Psoas muscle (tissue), 8 donors: ENCODE measurements around the gene NIFK. TPM values are rescaled to one million over a fixed set of nuclear protein-coding genes. Genes with fewer than 3 reads are reported as not detected.
A peak's percentile ranks its signal among the peaks of the same experiment; 100 is the strongest.

Experiments
- ATAC-seq, 4 donors: fragments of 200-7000 bp; cut with Tn5 transposase; one replicate each; pipeline ENCODE4 v1.9.1; 2020; ENCODE audit warnings: moderate library complexity in 3 of 4, mild to moderate bottlenecking in 2 of 4
- DNase-seq, 2 donors: peaks; one replicate each; pipeline ENCODE4 v3.0.0-alpha.2; 2020
- H3K27ac ChIP-seq: fragments of 200-600 bp; one replicate; pipeline ENCODE4 v1.8.0; 2022
- H3K27me3 ChIP-seq, 3 donors: fragments of 200-600 bp in 1 of 3; one replicate each; pipeline versions ENCODE4 v1.6.1 to v1.8.0; 2013 to 2022; ENCODE audit warnings: low read length in 2 of 3, mild to moderate bottlenecking in 2 of 3, moderate library complexity in 1 of 3; ENCODE audit not compliant: insufficient read depth in 3 of 3
- H3K36me3 ChIP-seq, 2 donors: fragments of 200-600 bp in 1 of 2; one replicate each; pipeline versions ENCODE4 v1.6.1 to v1.8.0; 2013 to 2022; ENCODE audit warnings: low read depth in 1 of 2, mild to moderate bottlenecking in 1 of 2, moderate library complexity in 1 of 2; ENCODE audit not compliant: insufficient read depth in 1 of 2
- H3K4me1 ChIP-seq: fragments of 200-600 bp; one replicate; pipeline ENCODE4 v1.8.0; 2022
- H3K4me3 ChIP-seq: fragments of 200-600 bp; one replicate; pipeline ENCODE4 v1.8.0; 2022; ENCODE audit warnings: mild to moderate bottlenecking
- H3K9me3 ChIP-seq: fragments of 200-600 bp; one replicate; pipeline ENCODE4 v1.8.0; 2022
- WGBS, 3 donors: extraction: QIAGEN DNeasy Blood & Tissue Kit; methylation state at CpG; one replicate each; pipeline versions ENCODE4 v1.1.6 to v1.1.7; 2013; 5-methylcytosine and 5-hydroxymethylcytosine counted together
- intact Hi-C, 2 donors: fragments of 100-400 bp; cut with DNase I; formaldehyde crosslinking; loops; one replicate each; pipeline versions ENCODE4 v1.11.0 to v1.14.2; 2022
- polyA plus RNA-seq, 3 donors: library from polyadenylated mRNA; stranded (reverse); fragments of 200-250 nt; gene quantifications; one replicate each; pipeline ENCODE4 v1.2.3, GENCODE V29; 2013
- total RNA-seq, 4 donors: library from RNA; stranded (reverse); fragmentation: NEBNext Ultra II Directional in 2 of 4; extraction: Animal tissue kit (Norgen Biotek cat#: 25700) in 2 of 4; gene quantifications; one replicate each; pipeline versions ENCODE4 v1.2.1 to v1.2.4, GENCODE V29; 2021 to 2023
- TF ChIP-seq, protein P1 (sequence below): fragments of 200-600 bp; IDR thresholded peaks from one replicate; pipeline ENCODE4 v1.8.0; 2022; ENCODE audit warnings: antibody characterized with exemption
- donor health status: healthy with polysubstance abuse.
- donor health status: DM: no; HTN: no; CAD: no; lungs with moderate emphysema.
- donor health status: Bipolar disorder and iron deficiency.
- donor health status: healthy.
- donor health status: DM: yes; HTN: yes; CAD: no.
- donor health status: DM: no; HTN: no; CAD: no.
- donor health status: DM: no; HTN: no; CAD: no.
- donor health status: DM: yes; HTN: yes; CAD: no.

The NIFK gene
- total and polyA plus RNA-seq, 7 donors: 46.5 to 116 (median 49.2) TPM

DNA sequence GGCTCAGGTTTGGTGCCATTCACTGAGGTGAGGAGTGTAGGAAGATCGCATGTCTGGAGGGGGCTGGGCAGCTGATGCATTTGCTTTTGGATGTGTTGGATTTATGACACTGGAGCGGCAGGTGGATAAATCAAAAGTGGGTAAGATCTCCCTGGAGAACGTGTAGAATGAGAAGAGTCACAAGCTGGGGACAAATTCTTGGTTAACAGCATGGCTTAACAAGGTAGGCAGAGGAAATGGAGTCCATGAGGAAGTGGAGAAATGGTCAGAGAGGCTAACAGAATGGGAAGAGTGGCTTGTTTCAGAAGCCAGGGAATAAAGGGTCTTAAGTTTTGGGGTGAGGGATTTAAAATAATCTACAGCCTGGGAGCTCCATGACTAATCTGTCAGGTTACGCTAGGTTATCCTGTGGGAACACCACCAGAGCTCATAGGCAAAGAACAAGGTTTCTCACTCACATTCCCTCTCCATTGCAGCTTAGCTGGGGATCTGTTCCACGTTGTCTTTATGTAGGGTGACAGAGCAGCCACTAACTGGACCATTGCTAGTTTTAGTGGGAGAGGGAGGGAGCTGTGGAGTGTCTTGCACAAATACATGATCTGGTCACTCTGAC is 31.6 kb upstream of the NIFK start:
- Histone ChIP-seq H3K27ac (no peak overlapping the region), H3K36me3 (peaks cover 5 to 82% of the 10 kb centered on the region in 2 donors), H3K4me3 (no peak overlapping the region), H3K27me3 (no peaks in the 10 kb centered on the region), H3K9me3 (no peaks in the 10 kb centered on the region), H3K4me1 (no peaks in the 10 kb centered on the region)
- TF ChIP-seq, protein P1, sequence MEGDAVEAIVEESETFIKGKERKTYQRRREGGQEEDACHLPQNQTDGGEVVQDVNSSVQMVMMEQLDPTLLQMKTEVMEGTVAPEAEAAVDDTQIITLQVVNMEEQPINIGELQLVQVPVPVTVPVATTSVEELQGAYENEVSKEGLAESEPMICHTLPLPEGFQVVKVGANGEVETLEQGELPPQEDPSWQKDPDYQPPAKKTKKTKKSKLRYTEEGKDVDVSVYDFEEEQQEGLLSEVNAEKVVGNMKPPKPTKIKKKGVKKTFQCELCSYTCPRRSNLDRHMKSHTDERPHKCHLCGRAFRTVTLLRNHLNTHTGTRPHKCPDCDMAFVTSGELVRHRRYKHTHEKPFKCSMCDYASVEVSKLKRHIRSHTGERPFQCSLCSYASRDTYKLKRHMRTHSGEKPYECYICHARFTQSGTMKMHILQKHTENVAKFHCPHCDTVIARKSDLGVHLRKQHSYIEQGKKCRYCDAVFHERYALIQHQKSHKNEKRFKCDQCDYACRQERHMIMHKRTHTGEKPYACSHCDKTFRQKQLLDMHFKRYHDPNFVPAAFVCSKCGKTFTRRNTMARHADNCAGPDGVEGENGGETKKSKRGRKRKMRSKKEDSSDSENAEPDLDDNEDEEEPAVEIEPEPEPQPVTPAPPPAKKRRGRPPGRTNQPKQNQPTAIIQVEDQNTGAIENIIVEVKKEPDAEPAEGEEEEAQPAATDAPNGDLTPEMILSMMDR: no peak
- ATAC-seq: no peak
- whole genome bisulfite sequencing, 3 donors: 65 to 79% (median 67%) methylated on average over 5 of the region's 5 CpGs
- intact Hi-C loops: no loop called here
- DNase-seq: no peak

DNA sequence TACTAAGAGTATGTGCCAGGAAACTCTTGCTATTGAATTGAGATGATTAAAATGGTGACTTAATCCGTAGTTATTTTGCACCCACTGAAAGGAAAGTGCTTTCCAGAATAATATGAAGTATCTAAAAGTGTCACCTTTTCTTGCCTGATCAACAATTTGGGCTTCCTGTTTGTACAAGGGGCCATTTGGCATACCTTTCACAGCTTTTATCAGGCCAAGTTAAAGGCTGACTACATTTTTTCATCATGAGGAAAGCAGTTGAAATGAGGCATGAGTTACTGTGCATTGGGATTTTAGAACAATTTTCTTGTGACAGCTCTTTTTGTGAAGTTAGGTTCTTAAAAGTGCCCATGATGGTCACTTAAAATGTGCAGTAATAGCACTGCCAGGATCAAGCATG is 29.9 kb upstream of the NIFK start:
- no peaks in the 10 kb centered on the region for H3K4me1 ChIP-seq
- H3K27me3 ChIP-seq: no peaks in the 10 kb centered on the region
- H3K36me3 ChIP-seq: peaks cover 5 to 98% of the 10 kb centered on the region in 2 donors
- DNase-seq: no peak
- intact Hi-C loops: no loop called here
- ATAC-seq: no peak
- H3K9me3 ChIP-seq: no peaks in the 10 kb centered on the region
- TF ChIP-seq, protein P1: no peak
- no peak overlapping the region for H3K27ac ChIP-seq
- H3K4me3 ChIP-seq: no peak overlapping the region
- 80 to 84% (median 82%) methylated on average over 1 of the region's 1 CpG for WGBS, 3 donors

DNA sequence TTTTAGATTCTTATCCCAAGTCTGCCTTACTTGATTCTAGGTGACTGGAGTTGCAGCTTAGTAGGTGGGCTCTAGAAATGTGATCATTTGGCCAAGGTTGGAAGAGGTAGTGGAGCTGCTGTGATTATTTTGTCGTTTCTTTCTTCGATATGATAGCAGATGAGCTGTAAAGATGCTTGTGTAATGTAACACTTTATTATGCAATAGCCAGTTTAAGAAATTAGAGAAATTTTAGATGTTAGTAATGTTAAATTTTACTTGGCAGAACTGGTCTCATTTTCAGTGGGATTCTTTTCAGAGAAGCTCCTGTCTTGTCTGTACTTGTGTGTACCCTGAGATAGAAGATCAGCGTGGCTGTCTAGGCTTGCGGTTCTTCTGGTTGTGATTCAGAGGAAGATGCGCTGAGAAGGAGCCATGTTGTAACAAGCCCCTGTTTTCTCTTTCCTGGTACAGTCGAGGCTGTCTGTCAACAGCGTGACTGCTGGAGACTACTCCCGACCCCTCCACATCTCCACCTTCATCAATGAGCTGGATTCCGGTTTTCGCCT is 28.1 kb upstream of the NIFK start:
- H3K4me3 ChIP-seq: no peak overlapping the region
- ATAC-seq: no peak
- H3K27me3 ChIP-seq: no peaks in the 10 kb centered on the region
- 88 to 90% (median 89%) methylated on average over 10 of the region's 10 CpGs for WGBS, 3 donors
- TF ChIP-seq, protein P1: no peak
- intact Hi-C loops: no loop called here
- no peak for DNase-seq
- H3K4me1 ChIP-seq: no peaks in the 10 kb centered on the region
- no peak overlapping the region for H3K27ac ChIP-seq
- H3K9me3 ChIP-seq: no peaks in the 10 kb centered on the region
- H3K36me3 ChIP-seq: peaks cover 5 to 100% of the 10 kb centered on the region in 2 donors

DNA sequence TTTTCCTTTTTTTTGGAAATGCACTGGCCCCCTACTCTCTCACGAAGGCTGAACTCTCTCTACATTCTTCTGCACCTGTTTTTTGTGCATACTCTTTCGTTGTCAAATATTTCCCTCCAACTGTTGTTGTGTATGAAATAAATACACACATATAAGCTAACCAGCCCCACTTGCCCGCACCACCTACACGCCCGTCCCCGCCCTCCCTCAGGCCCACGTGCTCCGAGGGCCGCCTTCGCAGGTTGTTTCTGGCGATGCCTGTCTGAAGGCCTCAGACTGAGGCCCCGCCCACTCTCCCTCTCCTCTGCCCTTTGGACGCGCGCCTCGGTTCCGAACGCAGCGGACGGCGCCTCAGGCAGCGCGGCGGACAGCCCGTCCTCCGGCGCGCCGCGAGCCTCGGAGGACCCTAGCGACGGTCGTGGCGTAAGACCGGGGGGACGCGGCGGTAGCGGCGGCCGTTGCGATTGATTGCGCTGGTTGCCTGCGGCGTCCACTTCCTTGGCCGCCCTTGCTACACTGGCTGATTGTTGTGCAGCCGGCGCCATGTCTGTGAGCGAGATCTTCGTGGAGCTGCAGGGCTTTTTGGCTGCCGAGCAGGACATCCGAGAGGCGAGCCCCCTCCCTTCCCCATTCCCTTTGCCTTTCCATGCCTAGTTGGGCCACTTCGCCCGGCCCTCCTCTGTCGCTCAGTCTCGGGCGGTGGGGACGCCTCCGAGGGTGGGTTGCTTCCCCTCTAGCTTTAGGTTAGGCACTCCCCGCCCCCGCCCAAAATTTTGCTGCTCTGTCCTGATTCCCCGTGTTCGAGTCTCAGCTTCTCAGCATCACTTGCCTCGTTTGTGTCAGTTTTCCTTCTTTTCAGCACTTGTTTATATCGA is 18.8 kb upstream of the NIFK start, which contains the start of gene TSN:
Gene TSN (plus strand): TSS at position 415 of the 875 bp plus-strand sequence. CDS start 129 bp downstream, at position 544.
- intact Hi-C loops: no loop called here
- no peaks in the 10 kb centered on the region for H3K27me3 ChIP-seq
- DNase-seq: peak; percentile 98 to 99
- peaks cover 19% of the 10 kb centered on the region for H3K4me1 ChIP-seq
- H3K4me3 ChIP-seq: peak within 1 kb of the TSS; percentile 78
- H3K27ac ChIP-seq: peak within 1 kb of the TSS; percentile 76
- WGBS, 3 donors: 0 to 1% (median 0%) methylated on average over 66 to 67 of the region's 67 CpGs
- no peaks in the 10 kb centered on the region for H3K9me3 ChIP-seq
- TF ChIP-seq, protein P1: no peak
- ATAC-seq: peak; percentile 99 to 100 (median 100)
- H3K36me3 ChIP-seq: peaks cover 0 to 30% of the 10 kb centered on the region in 2 donors
